GM12878 (cell line): Measurements from ENCODE around the gene CRYL1. TPM values are rescaled to one million over a fixed set of nuclear protein-coding genes. Genes with fewer than 3 reads are reported as not detected.

Experiments
- ATAC-seq: fragments of 200-7000 bp; cut with Tn5 transposase; 3 replicates; pipeline ENCODE4 v1.9.1; 2020; ENCODE audit warnings: mild to moderate bottlenecking, moderate library complexity
- BruUV-seq: library from RNA; stranded (reverse); fragments of 400-500 nt; replicated peaks from 2 replicates; lab custom pipeline; 2021; lab: Mats Ljungman, UMichigan
- CTCF ChIA-PET: fragments of 300-600 bp; sonication (Branson Sonifier 250); formaldehyde crosslinking; extraction: SDS; loops from one replicate; lab custom pipeline; 2021; ENCODE audit warnings: inconsistent platforms; lab: Yijun Ruan, JAX
- POLR2A ChIA-PET: fragments of 350-600 bp; formaldehyde crosslinking; extraction: SDS; loops from one replicate; lab custom pipeline; 2021; ENCODE audit warnings: inconsistent platforms; lab: Charles Lee
- RAD21 ChIA-PET: fragments of 300-600 bp; sonication (Branson Sonifier 250); formaldehyde crosslinking; loops from one replicate; lab custom pipeline; 2023; ENCODE audit warnings: antibody characterized with exemption; ENCODE audit not compliant: unreplicated experiment; lab: Charles Lee
- SMC1A ChIA-PET: fragments of 300-600 bp; sonication (Branson Sonifier 250); formaldehyde crosslinking; loops from one replicate; lab custom pipeline; 2023; ENCODE audit not compliant: unreplicated experiment, uncharacterized antibody; lab: Charles Lee
- DNase-seq: peaks from one replicate; pipeline ENCODE4 v3.0.0-alpha.2; 2011; ENCODE audit warnings: low read depth, low spot score
- FAIRE-seq: peaks from 3 replicates; lab custom pipeline; 2011; peaks lifted over from hg19 to GRCh38; lab: Jason Lieb, UNC
- H2AFZ ChIP-seq: 2 replicates; pipeline ENCODE4 v1.6.0; 2011; ENCODE audit warnings: low read depth, low read length, control low read depth; ENCODE audit not compliant: control insufficient read depth
- H3K27ac ChIP-seq: 2 replicates; pipeline ENCODE4 v1.5.1; 2011; ENCODE audit warnings: control low read depth; ENCODE audit not compliant: control insufficient read depth, insufficient read depth
- H3K27me3 ChIP-seq, 2 experiments: replicated peaks in 1 of 2; 2 replicates each; pipeline versions ENCODE4 v1.6.0 to v1.6.1; 2011; ENCODE audit warnings: low read length in 1 of 2; ENCODE audit not compliant: control insufficient read depth in 2 of 2, insufficient read depth in 2 of 2
- H3K36me3 ChIP-seq, 2 experiments: 2 replicates each; pipeline ENCODE4 v1.5.1; 2011; ENCODE audit warnings: low read length in 1 of 2; ENCODE audit not compliant: control insufficient read depth in 2 of 2, insufficient read depth in 2 of 2
- H3K4me1 ChIP-seq: 2 replicates; pipeline ENCODE4 v1.6.1; 2011; ENCODE audit warnings: mild to moderate bottlenecking, low read length, moderate library complexity, mixed read lengths; ENCODE audit not compliant: control insufficient read depth, insufficient read depth
- H3K4me2 ChIP-seq: 2 replicates; pipeline ENCODE4 v1.6.0; 2011; ENCODE audit warnings: control low read depth; ENCODE audit not compliant: control insufficient read depth, insufficient read depth
- H3K4me3 ChIP-seq: fragments of 200-600 bp; sonication (generic); 2 replicates; pipeline ENCODE4 v1.5.1; 2016
- H3K79me2 ChIP-seq: 2 replicates; pipeline ENCODE4 v1.6.0; 2011; ENCODE audit warnings: low read length; ENCODE audit not compliant: control insufficient read depth, insufficient read depth
- H3K9ac ChIP-seq: 2 replicates; pipeline ENCODE4 v1.8.0; 2011; ENCODE audit warnings: low read length, control low read depth, mixed read lengths; ENCODE audit not compliant: control insufficient read depth, insufficient read depth
- H3K9me3 ChIP-seq: replicated peaks from 3 replicates; pipeline ENCODE4 v1.5.1; 2011; ENCODE audit warnings: mild to moderate bottlenecking, low read length; ENCODE audit not compliant: control insufficient read depth, insufficient read depth
- H4K20me1 ChIP-seq: 2 replicates; pipeline ENCODE4 v1.6.0; 2011; ENCODE audit not compliant: control insufficient read depth, insufficient read depth
- BCL11A ChIP-seq: IDR thresholded peaks from 2 replicates; pipeline ENCODE4 v1.6.1; 2011; ENCODE audit warnings: low read depth, low read length
- CREM ChIP-seq: IDR thresholded peaks from 2 replicates; pipeline ENCODE4 v1.6.1; 2014; ENCODE audit warnings: antibody characterized with exemption, low read depth
- EED ChIP-seq: sonication (generic); IDR thresholded peaks from 2 replicates; pipeline ENCODE4 v1.6.1; 2016; ENCODE audit warnings: antibody characterized with exemption, low read depth
- GATAD2B ChIP-seq: fragments of 450-650 bp; conservative IDR thresholded peaks from 2 replicates; pipeline ENCODE4 v1.6.1; 2017; ENCODE audit warnings: low read depth, mild to moderate bottlenecking, moderate library complexity
- HDAC2 ChIP-seq: fragments of 200-600 bp; sonication (generic); IDR thresholded peaks from 2 replicates; pipeline ENCODE4 v1.6.1; 2017
- KDM1A ChIP-seq: fragments of 200-600 bp; sonication (generic); IDR thresholded peaks from 2 replicates; pipeline ENCODE4 v1.6.1; 2016; ENCODE audit warnings: borderline replicate concordance
- LARP7 ChIP-seq: fragments of 450-650 bp; IDR thresholded peaks from 2 replicates; pipeline ENCODE4 v1.6.1; 2017; ENCODE audit warnings: mild to moderate bottlenecking
- NFIC ChIP-seq: IDR thresholded peaks from 2 replicates; pipeline ENCODE4 v1.6.1; 2012; ENCODE audit warnings: low read depth, mild to moderate bottlenecking, inconsistent platforms, low read length, moderate library complexity
- NRF1 ChIP-seq: conservative IDR thresholded peaks from 2 replicates; pipeline ENCODE4 v1.6.1; 2011; ENCODE audit warnings: mild to moderate bottlenecking, low read depth, low read length, improper control_type of control experiment
- RBBP5 ChIP-seq: fragments of 200-600 bp; sonication (generic); conservative IDR thresholded peaks from 2 replicates; pipeline ENCODE4 v1.6.1; 2016
- RFX5 ChIP-seq: IDR thresholded peaks from 2 replicates; pipeline ENCODE4 v1.6.1; 2011; ENCODE audit warnings: low read depth, low read length, improper control_type of control experiment
- SREBF2 ChIP-seq: IDR thresholded peaks from 2 replicates; pipeline ENCODE4 v1.6.1; 2012; ENCODE audit warnings: mild to moderate bottlenecking, low read length
- TARDBP ChIP-seq: IDR thresholded peaks from 2 replicates; pipeline ENCODE4 v1.6.1; 2016; ENCODE audit warnings: borderline replicate concordance
- YY1 ChIP-seq: IDR thresholded peaks from 2 replicates; pipeline ENCODE4 v1.6.1; 2011; ENCODE audit warnings: low read depth, mild to moderate bottlenecking, low read length
- ZNF384 ChIP-seq: IDR thresholded peaks from 2 replicates; pipeline ENCODE4 v1.6.1; 2012; ENCODE audit warnings: low read depth, mild to moderate bottlenecking, low read length, improper control_type of control experiment, borderline replicate concordance
- ZSCAN29 ChIP-seq: fragments of 450-650 bp; IDR thresholded peaks from 2 replicates; pipeline ENCODE4 v1.6.1; 2017; ENCODE audit warnings: mild to moderate bottlenecking, moderate library complexity
- WGBS: methylation state at CpG from one replicate; pipeline ENCODE4 v1.1.6; 2016; ENCODE audit warnings: low lambda C conversion rate; ENCODE audit not compliant: insufficient replicate concordance, insufficient coverage; ENCODE audit errors: missing lambda C conversion rate; 5-methylcytosine and 5-hydroxymethylcytosine counted together
- in situ Hi-C: fragments of 300-500 bp; cut with MboI; formaldehyde crosslinking; loops from 9 replicates; pipeline ENCODE4 v1.14.3; 2018; ENCODE audit warnings: mixed read lengths
- intact Hi-C: fragments of 100-400 bp; cut with micrococcal nuclease; formaldehyde crosslinking; loops from one replicate; pipeline ENCODE4 v1.14.2; 2022; ENCODE audit not compliant: unreplicated experiment
- polyA plus RNA-seq, 11 experiments: library from polyadenylated mRNA; depleted of rRNA in 4 of 11; unstranded in 6 of 11; stranded (reverse) in 5 of 11; fragments of >200 nt; fragmentation: Nextera tagmentation in 4 of 11; fragmentation: Illumina TruSeq in 1 of 11; extraction: Ambion mirVana in 4 of 11; extraction: Trizol in 1 of 11; gene quantifications; 1 replicate in 1 of 11; 2 replicates in 10 of 11; pipeline versions ENCODE4 v1.2.1 to v1.2.3, GENCODE V29; 2011 to 2016; ENCODE audit warnings: inconsistent platforms in 2 of 11, missing spikeins in 2 of 11, low read depth in 1 of 11
- total RNA-seq, 4 experiments: library from RNA; depleted of rRNA in 3 of 4; stranded (reverse); fragments of >200 nt in 3 of 4; fragmentation: Illumina TruSeq in 1 of 4; extraction: Trizol in 1 of 4; gene quantifications; 2 replicates each; pipeline versions ENCODE4 v1.2.1 to v1.2.3, GENCODE V29; 2013 to 2021
- TF ChIP-seq, protein P1 (sequence below), 3 experiments: IDR thresholded peaks in 2 of 3; conservative IDR thresholded peaks in 1 of 3; 2 replicates each; pipeline ENCODE4 v1.5.1; 2011; ENCODE audit warnings: low read depth in 3 of 3, low read length in 3 of 3, mild to moderate bottlenecking in 3 of 3, control low read depth in 2 of 3, moderate library complexity in 2 of 3, inconsistent platforms in 1 of 3, mixed read lengths in 1 of 3; ENCODE audit not compliant: control insufficient read depth in 2 of 3, insufficient read depth in 1 of 3; ENCODE audit errors: extremely low read depth in 1 of 3
- TF ChIP-seq, protein P2 (sequence below): fragments of 450-650 bp; formaldehyde crosslinking; IDR thresholded peaks from 2 replicates; pipeline ENCODE4 v1.5.0; 2022; ENCODE audit warnings: mild to moderate bottlenecking, missing genetic modification characterization

Gene CRYL1
- total and polyA plus RNA-seq, 10 of the 15 experiments (the other 5 are each of a cell fraction or from before 2014, with no cell fraction given), result 5.5 to 36.7 (median 12.2) TPM

GRCh38 chr13:20456737-20457136 is 68.9 kb downstream of the CRYL1 start:
- H2AFZ ChIP-seq, result no peak overlapping the region
- no TSS peak for BruUV-seq
- no peak overlapping the region for H3K9ac ChIP-seq
- POLR2A ChIA-PET, result no interaction called here
- SMC1A ChIA-PET, result no interaction called here
- no peaks in the 10 kb centered on the region for H4K20me1 ChIP-seq
- no peak for ATAC-seq
- FAIRE-seq, result no peak
- H3K9me3 ChIP-seq, result no peaks in the 10 kb centered on the region; the same call in 2 of the 3 replicates
- H3K79me2 ChIP-seq, result no peaks in the 10 kb centered on the region
- no peaks in the 10 kb centered on the region for H3K36me3 ChIP-seq
- no peak for DNase-seq
- in situ Hi-C loops (no loop called here), intact Hi-C loops (no loop called here)
- RAD21 ChIA-PET, result no interaction called here
- H3K4me1 ChIP-seq, result no peaks in the 10 kb centered on the region
- H3K27ac ChIP-seq, result no peak overlapping the region
- no peak overlapping the region for H3K4me2 ChIP-seq
- 8% methylated on average over 2 of the region's 2 CpGs for WGBS
- no peak for TF ChIP-seq LARP7
- no peak for TF ChIP-seq YY1
- TF ChIP-seq TARDBP, result no peak
- TF ChIP-seq, protein P1, sequence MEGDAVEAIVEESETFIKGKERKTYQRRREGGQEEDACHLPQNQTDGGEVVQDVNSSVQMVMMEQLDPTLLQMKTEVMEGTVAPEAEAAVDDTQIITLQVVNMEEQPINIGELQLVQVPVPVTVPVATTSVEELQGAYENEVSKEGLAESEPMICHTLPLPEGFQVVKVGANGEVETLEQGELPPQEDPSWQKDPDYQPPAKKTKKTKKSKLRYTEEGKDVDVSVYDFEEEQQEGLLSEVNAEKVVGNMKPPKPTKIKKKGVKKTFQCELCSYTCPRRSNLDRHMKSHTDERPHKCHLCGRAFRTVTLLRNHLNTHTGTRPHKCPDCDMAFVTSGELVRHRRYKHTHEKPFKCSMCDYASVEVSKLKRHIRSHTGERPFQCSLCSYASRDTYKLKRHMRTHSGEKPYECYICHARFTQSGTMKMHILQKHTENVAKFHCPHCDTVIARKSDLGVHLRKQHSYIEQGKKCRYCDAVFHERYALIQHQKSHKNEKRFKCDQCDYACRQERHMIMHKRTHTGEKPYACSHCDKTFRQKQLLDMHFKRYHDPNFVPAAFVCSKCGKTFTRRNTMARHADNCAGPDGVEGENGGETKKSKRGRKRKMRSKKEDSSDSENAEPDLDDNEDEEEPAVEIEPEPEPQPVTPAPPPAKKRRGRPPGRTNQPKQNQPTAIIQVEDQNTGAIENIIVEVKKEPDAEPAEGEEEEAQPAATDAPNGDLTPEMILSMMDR (IDR thresholded peaks at IDR 0.05 in 2 of 3, conservative IDR thresholded peaks at IDR 0.05 in 1 of 3; ENCODE audit: control insufficient read depth in 2 of 3, extremely low read depth in 1 of 3, insufficient read depth in 1 of 3, low read depth in 3 of 3, low read length in 3 of 3), result no peak
- TF ChIP-seq, protein P2, sequence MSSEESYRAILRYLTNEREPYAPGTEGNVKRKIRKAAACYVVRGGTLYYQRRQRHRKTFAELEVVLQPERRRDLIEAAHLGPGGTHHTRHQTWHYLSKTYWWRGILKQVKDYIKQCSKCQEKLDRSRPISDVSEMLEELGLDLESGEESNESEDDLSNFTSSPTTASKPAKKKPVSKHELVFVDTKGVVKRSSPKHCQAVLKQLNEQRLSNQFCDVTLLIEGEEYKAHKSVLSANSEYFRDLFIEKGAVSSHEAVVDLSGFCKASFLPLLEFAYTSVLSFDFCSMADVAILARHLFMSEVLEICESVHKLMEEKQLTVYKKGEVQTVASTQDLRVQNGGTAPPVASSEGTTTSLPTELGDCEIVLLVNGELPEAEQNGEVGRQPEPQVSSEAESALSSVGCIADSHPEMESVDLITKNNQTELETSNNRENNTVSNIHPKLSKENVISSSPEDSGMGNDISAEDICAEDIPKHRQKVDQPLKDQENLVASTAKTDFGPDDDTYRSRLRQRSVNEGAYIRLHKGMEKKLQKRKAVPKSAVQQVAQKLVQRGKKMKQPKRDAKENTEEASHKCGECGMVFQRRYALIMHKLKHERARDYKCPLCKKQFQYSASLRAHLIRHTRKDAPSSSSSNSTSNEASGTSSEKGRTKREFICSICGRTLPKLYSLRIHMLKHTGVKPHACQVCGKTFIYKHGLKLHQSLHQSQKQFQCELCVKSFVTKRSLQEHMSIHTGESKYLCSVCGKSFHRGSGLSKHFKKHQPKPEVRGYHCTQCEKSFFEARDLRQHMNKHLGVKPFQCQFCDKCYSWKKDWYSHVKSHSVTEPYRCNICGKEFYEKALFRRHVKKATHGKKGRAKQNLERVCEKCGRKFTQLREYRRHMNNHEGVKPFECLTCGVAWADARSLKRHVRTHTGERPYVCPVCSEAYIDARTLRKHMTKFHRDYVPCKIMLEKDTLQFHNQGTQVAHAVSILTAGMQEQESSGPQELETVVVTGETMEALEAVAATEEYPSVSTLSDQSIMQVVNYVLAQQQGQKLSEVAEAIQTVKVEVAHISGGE (CRISPR knock-in tag), result no peak
- no peak for TF ChIP-seq CREM
- no peak for TF ChIP-seq BCL11A
- TF ChIP-seq EED, result no peak
- TF ChIP-seq RFX5, result no peak
- TF ChIP-seq NRF1, result no peak
- TF ChIP-seq ZSCAN29, result no peak
- no peak for TF ChIP-seq SREBF2
- no peak for TF ChIP-seq HDAC2
- TF ChIP-seq NFIC, result no peak
- TF ChIP-seq KDM1A, result no peak
- no peak for TF ChIP-seq RBBP5
- TF ChIP-seq ZNF384, result no peak
- TF ChIP-seq GATAD2B, result no peak
- no peak overlapping the region for H3K4me3 ChIP-seq
- CTCF ChIA-PET, result no interaction called here
- no peaks in the 10 kb centered on the region for H3K27me3 ChIP-seq
